ENCODE data around the gene CNN2. TPM values are rescaled to one million over a fixed set of nuclear protein-coding genes. Genes with fewer than 3 reads are reported as not detected.

Gene CNN2
- polyA plus RNA-seq, 1 donor from 2014 or later, result 42.8 TPM

DNA sequence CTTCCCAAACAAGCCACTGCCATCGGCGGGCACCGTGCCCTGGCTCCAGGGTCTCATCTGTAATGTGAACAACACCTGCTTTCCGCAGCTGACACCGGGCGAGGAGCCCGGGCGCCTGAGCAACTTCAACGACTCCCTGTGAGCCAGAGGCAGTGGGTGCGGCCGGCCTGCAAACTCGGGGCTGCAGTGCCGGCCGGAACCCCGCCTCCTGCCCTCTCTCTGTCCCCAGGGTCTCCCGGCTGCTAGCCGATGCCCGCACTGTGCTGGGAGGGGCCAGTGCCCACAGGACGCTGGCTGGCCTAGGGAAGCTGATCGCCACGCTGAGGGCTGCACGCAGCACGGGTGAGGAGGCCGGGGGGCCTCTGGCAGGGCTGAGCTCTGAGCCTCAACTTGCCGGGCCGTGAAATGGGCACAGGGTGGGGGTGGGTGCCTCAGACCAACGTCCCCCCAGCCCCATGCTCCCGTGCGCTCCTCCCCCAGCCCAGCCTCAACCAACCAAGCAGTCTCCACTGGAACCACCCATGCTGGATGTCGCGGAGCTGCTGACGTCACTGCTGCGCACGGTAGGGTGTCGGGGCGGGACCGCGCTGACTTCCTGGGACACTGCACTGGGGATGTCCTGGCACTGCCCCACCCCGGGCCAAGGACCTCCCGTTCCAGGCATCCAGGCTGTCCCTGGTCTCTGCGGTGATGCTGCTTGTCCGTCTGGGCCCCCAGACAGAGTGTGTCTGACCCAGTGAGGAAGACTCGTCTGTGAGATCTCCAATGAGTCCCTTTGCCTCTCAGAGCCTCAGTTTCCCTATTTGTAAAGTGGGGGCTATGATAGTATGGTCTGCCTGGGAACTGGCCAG lies 15.7 kb downstream of the CNN2 start:
- Histone ChIP-seq H3F3A (ENCODE audit: insufficient read depth, low read length, poor library complexity, severe bottlenecking) (no peaks in the 10 kb centered on the region), H3K9ac (ENCODE audit: low read length) (no peak overlapping the region), H2AFZ (ENCODE audit: low read depth, low read length) (no peak overlapping the region), H3K4me3 (ENCODE audit: low read length) (peak overlapping the region; percentile 81), H3K36me3 (ENCODE audit: insufficient read depth, low read length) (no peaks in the 10 kb centered on the region), H3K9me2 (ENCODE audit: insufficient read depth, low read length) (no peaks in the 10 kb centered on the region), H3K4me2 (ENCODE audit: low read length) (no peak overlapping the region), H3K79me2 (replicated peaks; ENCODE audit: insufficient read depth, low read length) (no peaks in the 10 kb centered on the region), H3K27me3 (ENCODE audit: insufficient read depth, low read depth, low read length) (no peaks in the 10 kb centered on the region), H3K9me3 (ENCODE audit: low read length) (no peaks in the 10 kb centered on the region), H4K20me1 (ENCODE audit: insufficient read depth) (no peaks in the 10 kb centered on the region), H3K27ac (ENCODE audit: low read length) (no peak overlapping the region)
- TF ChIP-seq EZH2 (IDR thresholded peaks at IDR 0.05; ENCODE audit: borderline replicate concordance, insufficient read depth, low read length, poor library complexity, severe bottlenecking), result no peak
- TF ChIP-seq, protein P1, sequence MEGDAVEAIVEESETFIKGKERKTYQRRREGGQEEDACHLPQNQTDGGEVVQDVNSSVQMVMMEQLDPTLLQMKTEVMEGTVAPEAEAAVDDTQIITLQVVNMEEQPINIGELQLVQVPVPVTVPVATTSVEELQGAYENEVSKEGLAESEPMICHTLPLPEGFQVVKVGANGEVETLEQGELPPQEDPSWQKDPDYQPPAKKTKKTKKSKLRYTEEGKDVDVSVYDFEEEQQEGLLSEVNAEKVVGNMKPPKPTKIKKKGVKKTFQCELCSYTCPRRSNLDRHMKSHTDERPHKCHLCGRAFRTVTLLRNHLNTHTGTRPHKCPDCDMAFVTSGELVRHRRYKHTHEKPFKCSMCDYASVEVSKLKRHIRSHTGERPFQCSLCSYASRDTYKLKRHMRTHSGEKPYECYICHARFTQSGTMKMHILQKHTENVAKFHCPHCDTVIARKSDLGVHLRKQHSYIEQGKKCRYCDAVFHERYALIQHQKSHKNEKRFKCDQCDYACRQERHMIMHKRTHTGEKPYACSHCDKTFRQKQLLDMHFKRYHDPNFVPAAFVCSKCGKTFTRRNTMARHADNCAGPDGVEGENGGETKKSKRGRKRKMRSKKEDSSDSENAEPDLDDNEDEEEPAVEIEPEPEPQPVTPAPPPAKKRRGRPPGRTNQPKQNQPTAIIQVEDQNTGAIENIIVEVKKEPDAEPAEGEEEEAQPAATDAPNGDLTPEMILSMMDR (IDR thresholded peaks at IDR 0.05; ENCODE audit: poor library complexity, severe bottlenecking), result no peak
- TF ChIP-seq, protein P2, sequence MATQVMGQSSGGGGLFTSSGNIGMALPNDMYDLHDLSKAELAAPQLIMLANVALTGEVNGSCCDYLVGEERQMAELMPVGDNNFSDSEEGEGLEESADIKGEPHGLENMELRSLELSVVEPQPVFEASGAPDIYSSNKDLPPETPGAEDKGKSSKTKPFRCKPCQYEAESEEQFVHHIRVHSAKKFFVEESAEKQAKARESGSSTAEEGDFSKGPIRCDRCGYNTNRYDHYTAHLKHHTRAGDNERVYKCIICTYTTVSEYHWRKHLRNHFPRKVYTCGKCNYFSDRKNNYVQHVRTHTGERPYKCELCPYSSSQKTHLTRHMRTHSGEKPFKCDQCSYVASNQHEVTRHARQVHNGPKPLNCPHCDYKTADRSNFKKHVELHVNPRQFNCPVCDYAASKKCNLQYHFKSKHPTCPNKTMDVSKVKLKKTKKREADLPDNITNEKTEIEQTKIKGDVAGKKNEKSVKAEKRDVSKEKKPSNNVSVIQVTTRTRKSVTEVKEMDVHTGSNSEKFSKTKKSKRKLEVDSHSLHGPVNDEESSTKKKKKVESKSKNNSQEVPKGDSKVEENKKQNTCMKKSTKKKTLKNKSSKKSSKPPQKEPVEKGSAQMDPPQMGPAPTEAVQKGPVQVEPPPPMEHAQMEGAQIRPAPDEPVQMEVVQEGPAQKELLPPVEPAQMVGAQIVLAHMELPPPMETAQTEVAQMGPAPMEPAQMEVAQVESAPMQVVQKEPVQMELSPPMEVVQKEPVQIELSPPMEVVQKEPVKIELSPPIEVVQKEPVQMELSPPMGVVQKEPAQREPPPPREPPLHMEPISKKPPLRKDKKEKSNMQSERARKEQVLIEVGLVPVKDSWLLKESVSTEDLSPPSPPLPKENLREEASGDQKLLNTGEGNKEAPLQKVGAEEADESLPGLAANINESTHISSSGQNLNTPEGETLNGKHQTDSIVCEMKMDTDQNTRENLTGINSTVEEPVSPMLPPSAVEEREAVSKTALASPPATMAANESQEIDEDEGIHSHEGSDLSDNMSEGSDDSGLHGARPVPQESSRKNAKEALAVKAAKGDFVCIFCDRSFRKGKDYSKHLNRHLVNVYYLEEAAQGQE (IDR thresholded peaks at IDR 0.05; ENCODE audit: borderline replicate concordance), result no peak

GRCh38 chr19:1042689-1043511 lies 16.5 kb downstream of the CNN2 start:
- no peak overlapping the region for H3K4me2 ChIP-seq (ENCODE audit: low read length)
- H2AFZ ChIP-seq (ENCODE audit: low read depth, low read length), result no peak overlapping the region
- no peak overlapping the region for H3K4me3 ChIP-seq (ENCODE audit: low read length)
- H3K9me2 ChIP-seq (ENCODE audit: insufficient read depth, low read length), result no peaks in the 10 kb centered on the region
- H3K36me3 ChIP-seq (ENCODE audit: insufficient read depth, low read length), result no peaks in the 10 kb centered on the region
- H3K79me2 ChIP-seq (replicated peaks; ENCODE audit: insufficient read depth, low read length), result no peaks in the 10 kb centered on the region
- no peak overlapping the region for H3K27ac ChIP-seq (ENCODE audit: low read length)
- H3K27me3 ChIP-seq (ENCODE audit: insufficient read depth, low read depth, low read length), result no peaks in the 10 kb centered on the region
- H4K20me1 ChIP-seq (ENCODE audit: insufficient read depth), result no peaks in the 10 kb centered on the region
- no peaks in the 10 kb centered on the region for H3K9me3 ChIP-seq (ENCODE audit: low read length)
- no peak overlapping the region for H3K9ac ChIP-seq (ENCODE audit: low read length)
- H3F3A ChIP-seq (ENCODE audit: insufficient read depth, low read length, poor library complexity, severe bottlenecking), result no peaks in the 10 kb centered on the region
- TF ChIP-seq EP300 (conservative IDR thresholded peaks at IDR 0.05; ENCODE audit: poor library complexity, severe bottlenecking), result no peak

- H2AFZ ChIP-seq (ENCODE audit: low read depth, low read length), result no peak overlapping the region
- H3K9me2 ChIP-seq (ENCODE audit: insufficient read depth, low read length), result no peaks in the 10 kb centered on the region
- H3K36me3 ChIP-seq (ENCODE audit: insufficient read depth, low read length), result no peaks in the 10 kb centered on the region
- H3K27ac ChIP-seq (ENCODE audit: low read length), result no peak overlapping the region
- no peaks in the 10 kb centered on the region for H3K27me3 ChIP-seq (ENCODE audit: insufficient read depth, low read depth, low read length)
- TF ChIP-seq TAF1 (IDR thresholded peaks at IDR 0.05; ENCODE audit: low read depth) (no peak), POLR2AphosphoS5 (IDR thresholded peaks at IDR 0.05) (no peak)
- TF ChIP-seq, protein P1 (IDR thresholded peaks at IDR 0.05; ENCODE audit: poor library complexity, severe bottlenecking), result no peak
- no peak overlapping the region for H3K4me2 ChIP-seq (ENCODE audit: low read length)
- no peak overlapping the region for H3K4me3 ChIP-seq (ENCODE audit: low read length)
- H4K20me1 ChIP-seq (ENCODE audit: insufficient read depth), result no peaks in the 10 kb centered on the region
- H3K9ac ChIP-seq (ENCODE audit: low read length), result no peak overlapping the region
- no peaks in the 10 kb centered on the region for H3K9me3 ChIP-seq (ENCODE audit: low read length)
- H3K79me2 ChIP-seq (replicated peaks; ENCODE audit: insufficient read depth, low read length), result no peaks in the 10 kb centered on the region
- no peaks in the 10 kb centered on the region for H3F3A ChIP-seq (ENCODE audit: insufficient read depth, low read length, poor library complexity, severe bottlenecking)
Observed at GRCh38 chr19:1045247-1045603, 18.8 kb downstream of the CNN2 start.

All from neural cell (in vitro differentiated cells).